ENCODE data around the gene EIF3L.

Gene EIF3L

GRCh38 chr22:37906364-37907008, 57.3 kb downstream of the EIF3L start:
- no peak for DNase-seq

GRCh38 chr22:37907036-37907954, 58.1 kb downstream of the EIF3L start:
- no peak for DNase-seq

DNA sequence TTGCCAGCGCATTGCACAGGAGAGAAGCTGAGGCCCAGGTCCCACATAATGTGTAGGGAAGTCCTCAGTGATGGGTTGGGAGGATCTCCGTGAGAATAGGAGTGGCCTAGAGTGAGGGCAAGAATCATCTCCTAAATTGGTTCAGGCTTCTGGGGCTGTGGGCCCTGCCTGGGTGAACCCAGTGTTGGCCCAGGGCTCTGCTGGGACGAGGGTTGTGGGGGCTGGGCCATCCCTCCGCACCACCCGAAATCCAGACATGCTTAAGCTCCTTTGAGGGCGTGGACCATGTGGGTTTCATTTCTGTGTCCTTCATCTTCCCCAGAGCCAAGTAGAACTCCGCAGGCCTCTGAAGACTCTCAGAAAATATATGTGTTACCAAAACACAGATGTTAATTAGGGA, 60.5 kb downstream of the EIF3L start:
- no peak for DNase-seq

DNA sequence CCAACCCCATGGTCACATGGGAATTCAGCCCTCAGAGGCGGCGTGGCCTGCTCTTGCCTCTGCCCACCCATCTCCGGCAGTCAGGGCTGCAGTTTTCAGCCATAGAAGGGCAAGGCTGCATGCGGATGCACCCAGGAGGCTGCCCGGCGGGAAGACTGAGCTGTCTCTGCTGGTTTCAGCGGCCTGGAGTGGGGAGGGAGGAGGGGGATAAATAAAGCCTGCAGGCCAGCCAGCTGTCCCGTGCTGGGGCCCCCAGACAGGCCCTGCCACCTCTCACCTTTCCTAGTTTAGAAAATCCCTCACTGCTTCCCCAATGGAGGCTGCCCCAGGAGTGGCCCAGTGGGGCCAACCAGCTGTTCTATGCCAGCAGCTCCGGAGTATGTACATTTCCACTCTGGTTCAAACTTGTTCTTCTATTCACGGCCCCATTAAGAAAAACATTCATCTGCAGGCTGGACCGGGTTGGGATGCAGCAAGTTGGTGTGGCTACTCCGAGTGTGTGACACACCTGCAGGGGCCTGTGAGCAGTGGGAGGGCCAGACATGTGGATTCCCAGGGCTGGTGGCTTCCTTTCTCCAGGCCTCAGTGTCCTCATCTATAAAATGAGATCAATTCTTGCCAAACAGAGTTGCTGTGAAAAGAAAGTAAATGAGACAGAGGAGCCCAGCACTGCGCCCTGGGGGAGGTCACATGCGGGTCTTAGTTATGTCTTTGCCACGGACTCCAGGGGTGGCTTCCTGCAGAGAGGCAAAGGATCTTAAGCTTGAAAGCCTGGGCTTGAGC, 61.9 kb downstream of the EIF3L start:
- DNase-seq, result no peak

DNA sequence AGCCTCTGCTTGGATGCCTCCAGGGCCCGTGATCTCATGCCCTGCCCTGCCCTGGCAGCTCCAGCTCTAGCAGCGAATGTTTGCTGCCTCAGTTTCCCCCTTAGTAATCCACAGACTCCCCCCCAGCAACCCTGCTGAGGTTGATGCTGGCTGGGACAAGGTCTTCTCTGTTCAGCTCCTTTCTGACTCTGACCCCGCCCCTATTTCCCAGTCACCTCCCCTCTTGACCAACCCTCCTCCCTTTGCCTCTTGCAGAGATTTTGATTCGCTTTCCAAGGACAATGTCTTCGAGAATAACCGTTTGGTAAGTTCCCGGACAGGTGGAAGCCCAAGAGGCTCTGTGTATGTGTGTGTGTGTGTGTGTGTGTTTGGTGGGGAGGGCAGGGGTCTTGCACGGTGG, 62.5 kb downstream of the EIF3L start:
- DNase-seq, result no peak

- no peak for DNase-seq
Measured at GRCh38 chr22:37912171-37912570, 63.0 kb downstream of the EIF3L start.

DNA sequence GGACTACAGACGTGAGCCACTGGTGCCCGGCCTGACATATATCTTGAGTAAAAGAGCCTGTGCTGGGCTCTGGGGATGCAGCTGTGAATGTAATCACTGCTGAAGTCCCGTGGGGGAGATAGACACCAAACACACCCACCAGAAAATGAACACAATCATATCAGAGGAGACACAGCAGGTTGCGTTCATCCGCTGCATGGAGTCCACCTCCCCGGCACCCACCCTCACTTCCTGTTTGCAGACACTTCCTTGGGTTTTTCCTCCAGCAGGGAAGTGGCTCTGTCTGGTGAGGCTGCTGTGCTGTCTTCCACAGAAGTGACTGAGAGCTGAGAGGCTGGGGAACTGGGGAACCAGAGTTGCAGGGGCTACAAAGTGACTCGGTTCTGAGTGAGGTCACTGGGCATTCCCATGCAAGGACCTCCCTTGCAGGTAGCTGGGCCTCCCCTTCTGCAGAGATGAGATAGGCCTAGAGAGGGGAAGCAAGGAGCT, 64.1 kb downstream of the EIF3L start:
- no peak for DNase-seq

- no peak for DNase-seq
Measured at GRCh38 chr22:37916311-37916710, 67.1 kb downstream of the EIF3L start.

- DNase-seq, result no peak
Measured at GRCh38 chr22:37917874-37918548, 68.8 kb downstream of the EIF3L start.

DNA sequence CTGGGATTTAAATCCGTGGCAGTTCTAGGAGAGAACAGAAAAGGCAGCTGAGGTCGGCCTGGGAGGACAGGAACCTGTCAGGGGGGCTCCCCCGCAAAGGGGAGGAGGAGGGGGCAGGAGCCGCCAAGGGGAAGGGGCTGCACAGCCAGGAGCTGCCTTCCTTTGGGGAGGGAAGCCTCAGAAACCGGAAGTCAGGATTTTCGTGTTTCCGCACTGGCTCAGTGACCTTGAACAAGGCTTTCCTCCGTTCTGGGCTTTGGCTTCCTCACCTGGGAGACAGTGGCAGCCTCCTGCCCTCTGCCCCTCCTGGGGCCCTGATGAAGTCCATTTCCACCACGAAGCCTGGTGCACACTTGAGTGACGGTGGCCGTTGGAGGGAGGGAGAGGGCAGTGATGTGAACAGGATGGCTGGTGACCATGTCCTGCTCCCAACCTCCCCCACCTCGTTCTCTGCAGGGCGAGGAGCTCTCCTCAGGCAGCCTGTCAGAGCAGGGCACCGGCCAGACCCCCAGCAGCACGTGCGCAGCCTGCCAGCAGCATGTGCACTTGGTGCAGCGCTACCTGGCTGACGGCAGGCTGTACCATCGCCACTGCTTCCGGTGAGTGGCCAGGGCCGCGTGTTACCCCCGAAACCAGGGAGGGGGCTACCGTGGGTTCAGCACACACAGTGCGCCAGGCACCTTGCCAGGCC, 69.5 kb downstream of the EIF3L start:
- DNase-seq, result no peak

GRCh38 chr22:37920126-37920525, 70.9 kb downstream of the EIF3L start:
- DNase-seq, result no peak

GRCh38 chr22:37922191-37922590, 73.0 kb downstream of the EIF3L start:
- no peak for DNase-seq

- no peak for DNase-seq
Measured at GRCh38 chr22:37923927-37924326, 74.7 kb downstream of the EIF3L start.

- DNase-seq, result no peak
Measured at GRCh38 chr22:37924386-37925065, 75.3 kb downstream of the EIF3L start.

- no peak for DNase-seq
Measured at GRCh38 chr22:37925330-37925729, 76.1 kb downstream of the EIF3L start.

DNA sequence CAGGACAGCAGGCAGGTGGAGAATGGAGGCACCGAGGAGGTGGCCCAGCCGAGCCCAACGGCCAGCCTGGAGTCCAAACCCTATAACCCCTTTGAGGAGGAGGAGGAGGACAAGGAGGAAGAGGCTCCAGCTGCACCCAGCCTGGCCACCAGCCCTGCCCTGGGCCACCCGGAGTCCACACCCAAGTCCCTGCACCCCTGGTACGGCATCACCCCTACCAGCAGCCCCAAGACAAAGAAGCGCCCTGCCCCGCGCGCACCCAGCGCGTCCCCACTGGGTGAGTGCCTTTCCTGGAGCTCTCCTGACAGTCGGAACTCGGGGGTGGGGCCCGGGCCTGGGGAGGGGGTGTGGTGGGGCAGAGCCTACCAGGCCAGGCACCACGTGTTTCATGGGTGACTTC, 76.5 kb downstream of the EIF3L start:
- no peak for DNase-seq

GRCh38 chr22:37926358-37926757, 77.1 kb downstream of the EIF3L start:
- DNase-seq, result no peak

- no peak for DNase-seq
Measured at GRCh38 chr22:37926771-37927636, 77.8 kb downstream of the EIF3L start.

DNA sequence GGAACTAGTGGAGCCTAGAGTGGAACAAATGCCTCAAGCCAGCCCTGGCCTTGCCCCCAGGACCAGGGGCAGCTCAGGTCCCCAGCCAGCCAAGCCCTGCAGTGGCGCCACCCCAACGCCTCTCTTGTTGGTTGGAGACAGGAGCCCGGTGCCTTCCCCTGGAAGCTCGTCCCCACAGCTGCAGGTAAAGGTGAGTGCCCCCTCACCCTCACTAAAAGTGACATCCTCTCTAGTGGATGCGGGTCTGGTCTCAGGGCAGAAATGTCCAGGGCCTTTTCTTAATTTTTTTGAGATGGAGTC, 78.4 kb downstream of the EIF3L start:
- no peak for DNase-seq

DNA sequence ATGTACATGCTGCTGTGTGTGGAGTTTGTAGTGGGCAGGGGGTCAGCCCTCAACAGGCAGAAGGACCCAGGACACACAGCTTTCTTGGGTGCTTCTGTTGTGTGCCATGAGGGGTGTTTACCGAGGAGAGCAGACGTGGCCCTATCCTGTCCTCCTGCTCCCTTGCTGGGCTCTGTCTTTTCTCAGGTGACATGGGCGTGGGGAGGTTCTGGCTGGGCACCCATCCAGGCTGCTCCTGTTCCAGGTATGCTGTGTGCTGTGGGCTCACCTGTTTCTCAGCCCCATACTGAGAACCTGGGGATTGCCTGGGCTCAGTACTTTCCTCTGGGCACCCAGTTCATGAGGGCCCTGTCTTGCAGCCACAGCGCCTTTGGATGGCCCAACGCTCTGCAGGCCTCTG, 80.2 kb downstream of the EIF3L start:
- no peak for DNase-seq

Data from SIG-M5 (cell line).